Activated CD8-positive, alpha-beta memory T cell treated with anti-CD3 and anti-CD28 coated beads for 4 hours (primary cell): ENCODE measurements around the gene CALB2.
"Not testable (repeated sequence)": the region's sequence is repeated elsewhere in the genome, so short reads cannot be mapped to it uniquely, and the experiment has no call there.

Source experiments
- DNase-seq, 2 donors: peaks; one replicate each; pipeline ENCODE4 v3.0.0-alpha.2; 2020; ENCODE audit warnings: low read depth in 2 of 2

CALB2 gene, protein sequence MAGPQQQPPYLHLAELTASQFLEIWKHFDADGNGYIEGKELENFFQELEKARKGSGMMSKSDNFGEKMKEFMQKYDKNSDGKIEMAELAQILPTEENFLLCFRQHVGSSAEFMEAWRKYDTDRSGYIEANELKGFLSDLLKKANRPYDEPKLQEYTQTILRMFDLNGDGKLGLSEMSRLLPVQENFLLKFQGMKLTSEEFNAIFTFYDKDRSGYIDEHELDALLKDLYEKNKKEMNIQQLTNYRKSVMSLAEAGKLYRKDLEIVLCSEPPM

DNA sequence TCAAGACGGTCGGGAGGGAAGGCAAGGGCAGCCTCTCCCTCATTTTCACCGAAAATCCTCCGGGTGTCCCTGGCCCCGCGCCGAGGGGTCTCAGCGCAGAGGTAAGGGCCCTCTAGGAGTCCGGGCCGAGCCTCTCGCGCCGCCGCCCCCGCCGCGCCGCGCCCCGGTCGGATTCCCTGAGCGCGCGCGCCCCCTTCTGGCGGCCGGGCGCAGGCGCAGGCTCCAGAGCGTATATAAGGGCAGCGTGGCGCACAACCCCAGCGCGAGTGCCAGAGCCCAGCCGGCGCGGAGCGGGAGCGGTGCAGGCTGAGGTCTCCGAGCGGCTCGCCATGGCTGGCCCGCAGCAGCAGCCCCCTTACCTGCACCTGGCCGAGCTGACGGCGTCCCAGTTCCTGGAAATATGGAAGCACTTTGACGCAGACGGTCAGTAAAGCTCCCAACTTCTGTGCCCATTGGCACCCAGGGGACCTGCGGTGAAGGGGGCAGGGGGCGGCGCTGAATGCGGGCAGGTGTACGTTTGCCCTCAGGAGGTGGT lies at the start of gene CALB2:
Gene CALB2 (plus strand): TSS at position 260 of the 535 bp plus-strand sequence. CDS start 70 bp downstream, at position 330.
- DNase-seq, result peak; percentile 3 to 19

DNA sequence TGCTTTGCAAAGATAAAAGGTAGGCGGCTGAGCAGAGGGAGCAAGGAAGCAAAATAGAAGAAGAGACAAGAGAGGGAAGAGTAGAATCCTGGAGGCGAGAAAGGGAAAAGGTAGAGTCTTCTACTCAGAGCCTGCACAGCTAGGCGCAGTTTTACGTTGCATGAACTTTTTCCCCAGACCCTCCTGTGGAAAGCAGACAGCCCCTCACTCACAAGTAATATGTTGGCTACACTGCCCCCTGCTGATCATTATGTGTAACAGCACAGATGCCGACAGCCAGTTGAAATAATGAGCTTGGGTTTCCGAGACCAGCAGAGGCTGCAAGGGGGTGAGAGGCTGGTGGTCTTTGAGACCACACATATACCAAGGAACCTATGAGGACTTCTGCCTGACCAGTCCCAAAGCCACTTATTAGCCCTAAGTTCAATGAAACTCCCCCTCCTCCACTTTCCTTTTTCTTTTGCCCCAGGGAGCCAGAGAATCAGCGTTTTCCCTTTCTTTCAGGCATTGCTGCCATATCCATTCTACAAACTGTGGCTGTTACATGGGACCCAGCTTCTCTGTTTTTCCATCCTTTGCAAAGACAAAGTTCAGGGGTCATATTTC lies 46.9 kb upstream of the CALB2 start:
- no peak for DNase-seq

DNA sequence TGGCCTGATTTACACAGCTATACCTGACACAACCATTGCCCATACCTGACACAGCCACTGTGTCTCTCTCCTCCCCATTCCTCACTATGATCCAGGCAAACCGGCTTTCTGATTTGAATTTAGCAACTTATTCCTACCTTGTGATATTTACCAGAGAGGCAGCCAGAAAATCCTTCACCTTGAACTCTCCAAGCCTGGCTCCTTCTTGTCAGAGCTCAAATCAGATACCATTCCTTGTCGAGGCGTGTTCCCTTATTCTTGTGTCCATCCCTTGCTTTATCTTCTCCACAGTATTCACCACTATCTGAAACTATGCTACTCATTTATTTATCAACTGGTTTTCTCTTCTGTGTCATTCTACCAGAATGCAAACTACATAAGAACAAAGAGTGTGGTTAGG lies 44.9 kb upstream of the CALB2 start:
- DNase-seq, result not testable (repeated sequence)

DNA sequence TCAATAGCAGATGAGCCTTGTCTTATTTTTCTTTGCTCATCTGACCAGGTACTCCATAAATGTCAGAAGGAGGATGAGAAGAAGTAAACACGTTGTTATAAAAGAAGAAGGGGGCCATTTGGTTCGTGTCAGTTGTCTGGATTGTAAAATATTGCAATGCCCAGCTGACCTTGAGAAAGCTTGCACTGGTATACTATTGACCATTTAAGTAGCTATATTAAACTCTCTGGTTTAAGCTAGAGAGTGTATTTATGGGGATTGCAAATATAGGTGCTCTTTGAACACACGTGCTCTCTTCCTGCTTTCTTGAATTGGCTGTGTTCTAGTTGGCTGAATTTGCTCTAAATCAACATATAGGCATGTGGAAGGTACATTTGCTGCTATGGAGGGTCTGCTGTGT lies 43.3 kb upstream of the CALB2 start:
- DNase-seq, result no peak

DNA sequence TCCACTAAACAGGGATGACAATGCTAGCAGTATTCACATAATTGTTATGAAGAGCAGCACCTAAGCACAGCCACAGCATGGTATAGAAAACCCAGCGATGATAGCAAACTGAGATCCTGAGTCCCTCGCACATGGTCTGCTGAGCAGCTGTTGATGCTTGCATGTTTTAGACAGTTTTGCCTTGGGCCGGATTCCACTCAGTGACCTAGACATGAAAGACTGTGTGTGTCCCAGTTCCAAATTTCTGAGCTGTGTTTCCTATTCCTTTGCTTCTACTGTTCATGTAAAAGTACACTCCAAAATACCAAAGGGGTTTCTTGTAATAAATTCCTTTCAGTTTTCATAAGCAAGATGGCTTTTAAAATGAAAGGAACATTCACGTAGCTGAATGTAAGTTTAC lies 38.5 kb upstream of the CALB2 start:
- DNase-seq, result no peak

DNA sequence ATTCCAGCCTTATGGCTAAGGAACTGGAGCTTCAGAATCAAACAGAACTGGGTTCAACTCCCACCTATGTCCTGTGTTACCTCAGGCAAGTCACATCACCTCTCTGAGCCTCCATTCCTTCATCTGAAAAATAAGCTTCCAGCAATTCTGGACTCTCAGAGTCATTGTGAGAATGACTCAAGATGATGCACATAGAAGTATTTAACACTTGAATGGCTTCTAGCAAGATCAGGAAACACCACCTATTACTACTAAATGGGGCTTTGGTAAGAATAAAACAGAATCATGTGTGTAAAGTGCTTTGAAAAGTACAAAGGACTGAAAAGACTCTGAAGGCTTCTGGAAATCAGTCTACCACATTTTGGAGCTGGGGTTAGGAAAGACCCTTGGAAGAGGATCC lies 30.8 kb upstream of the CALB2 start:
- DNase-seq, result no peak

DNA sequence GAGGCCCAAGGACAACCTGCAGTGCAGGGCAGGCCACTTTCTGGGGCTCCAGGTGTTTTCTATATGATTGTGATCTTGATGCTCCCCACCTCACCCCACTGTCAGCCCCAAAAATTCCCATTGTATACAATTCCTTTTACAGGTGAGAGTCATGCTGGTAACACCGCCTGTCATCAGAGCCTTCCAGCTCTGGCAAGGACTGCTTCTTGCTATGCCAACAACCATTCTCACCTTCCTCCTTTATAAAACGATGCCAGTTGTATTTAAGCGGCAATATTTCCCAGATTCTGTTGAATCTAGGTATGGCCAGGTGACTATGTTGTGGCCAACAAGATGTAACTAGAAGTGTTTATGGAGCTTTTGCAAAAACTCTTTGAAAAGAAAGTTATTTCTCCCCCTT lies 30.4 kb upstream of the CALB2 start:
- no peak for DNase-seq

DNA sequence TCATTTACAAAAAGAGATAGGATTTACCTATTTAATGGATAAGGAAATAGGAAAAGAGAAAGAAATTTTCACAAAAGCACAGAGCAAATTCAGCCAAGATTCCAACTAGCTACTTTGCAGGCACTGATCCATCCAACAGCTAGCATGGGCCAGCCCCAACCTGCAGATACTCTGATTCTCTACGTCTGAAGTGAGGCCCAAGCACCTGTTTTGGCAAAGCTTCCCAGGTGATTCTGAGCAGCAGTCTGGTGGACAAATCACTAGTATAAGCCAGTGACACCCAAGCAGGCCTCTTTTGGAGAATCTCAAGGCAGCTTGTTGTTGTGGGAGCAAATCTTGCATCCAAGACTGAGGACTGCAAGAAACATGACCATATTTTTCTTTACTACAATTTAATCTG lies 20.9 kb upstream of the CALB2 start:
- no peak for DNase-seq

DNA sequence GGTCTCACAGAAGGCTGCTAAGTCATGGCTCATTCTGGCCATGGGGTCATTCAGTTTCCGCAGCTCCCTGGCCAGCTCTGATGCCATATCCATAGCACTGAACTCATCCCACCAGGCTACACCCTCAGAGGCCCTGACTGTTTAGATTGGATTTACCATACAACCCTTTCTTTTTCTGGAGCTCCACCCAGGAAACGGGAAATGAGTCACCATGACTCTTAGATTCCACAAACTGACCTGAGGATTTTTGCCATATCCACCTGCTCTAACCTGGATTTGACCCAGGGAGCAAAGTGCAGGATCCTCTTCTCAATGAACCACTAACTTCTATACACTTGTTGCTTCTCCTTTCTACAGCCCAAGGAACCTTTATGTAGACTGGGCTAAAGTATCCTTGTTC lies 20.3 kb upstream of the CALB2 start:
- DNase-seq, result no peak

DNA sequence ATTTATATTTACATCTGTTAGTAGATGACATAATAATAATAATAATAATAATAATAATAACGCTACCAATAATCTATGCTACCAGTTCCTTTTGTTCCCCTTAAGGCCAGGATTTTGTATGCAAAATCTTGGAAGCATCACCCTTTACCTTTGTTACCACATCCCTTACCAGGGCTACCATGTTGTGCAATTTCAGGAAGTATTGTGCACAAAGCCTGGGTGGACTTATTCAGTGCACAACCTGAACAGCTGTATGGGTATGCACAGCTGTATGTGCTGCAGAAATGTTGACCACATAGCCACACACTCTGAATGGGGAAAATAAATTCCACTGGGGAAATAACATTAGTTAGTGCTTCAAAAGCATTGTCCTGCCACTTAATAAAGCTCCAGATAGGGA lies 19.9 kb upstream of the CALB2 start:
- DNase-seq, result no peak

DNA sequence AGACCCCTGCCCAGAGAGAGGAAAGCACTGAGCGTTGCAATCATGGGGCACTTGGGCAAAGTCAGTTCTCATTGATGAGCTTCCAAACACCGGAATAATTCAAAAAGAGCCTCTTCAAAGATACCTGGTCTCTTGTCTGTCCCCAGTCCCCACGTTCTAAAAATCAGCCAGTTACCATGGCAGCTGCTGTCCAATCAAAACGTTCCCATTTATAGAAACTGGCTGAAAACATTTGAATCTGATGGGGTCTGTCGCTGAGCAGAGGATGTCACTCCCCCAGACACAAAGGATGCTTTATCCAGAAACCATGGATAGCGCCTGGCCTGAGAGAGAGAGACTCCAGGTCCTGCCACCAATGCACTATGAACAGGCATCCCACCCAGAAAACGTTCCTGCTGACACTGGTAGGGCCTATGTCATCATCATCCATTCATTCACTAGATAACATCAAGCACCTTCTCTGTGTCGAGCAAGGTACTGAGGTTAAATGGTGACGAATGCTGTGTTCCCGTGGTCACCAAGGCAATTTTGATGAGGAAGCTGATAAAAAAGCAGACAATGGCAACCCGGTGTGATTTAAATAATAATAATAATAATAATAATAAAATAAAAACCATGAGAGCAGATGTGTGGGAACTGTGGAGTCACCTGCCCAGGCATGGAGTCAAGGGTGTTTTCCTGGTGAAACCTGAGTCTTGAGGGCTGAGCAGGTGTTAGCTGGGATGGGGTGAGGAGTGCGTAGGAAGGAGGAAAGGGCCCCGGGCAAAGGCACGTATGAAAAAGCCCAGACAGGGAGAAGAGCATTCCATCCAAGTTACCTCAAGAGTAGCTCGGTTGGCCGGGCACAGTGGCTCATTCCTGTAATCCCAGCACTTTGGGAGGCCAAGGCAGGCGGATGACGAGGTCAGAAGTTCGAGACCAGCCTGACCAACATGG lies 19.0 kb upstream of the CALB2 start:
- DNase-seq, result no peak

DNA sequence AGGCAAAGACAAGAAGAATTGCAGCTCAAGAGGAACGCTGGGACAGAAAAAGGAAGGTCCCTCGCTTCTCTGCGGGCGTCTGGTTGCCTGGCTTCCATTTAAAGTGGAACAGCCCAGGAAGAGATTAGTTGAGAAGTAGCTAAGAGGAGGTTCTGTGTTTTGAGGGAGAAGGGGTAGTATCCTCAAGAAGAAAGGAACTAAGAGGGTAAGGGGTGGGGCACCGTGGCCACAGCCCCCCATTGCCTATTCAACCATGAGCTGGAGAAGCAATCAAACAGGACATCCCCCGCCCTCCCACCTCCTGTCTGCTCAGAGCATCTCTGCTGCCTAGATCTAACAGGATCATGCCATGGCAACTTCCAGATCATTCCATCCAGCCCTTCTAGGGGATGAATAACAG lies 18.1 kb upstream of the CALB2 start:
- no peak for DNase-seq

DNA sequence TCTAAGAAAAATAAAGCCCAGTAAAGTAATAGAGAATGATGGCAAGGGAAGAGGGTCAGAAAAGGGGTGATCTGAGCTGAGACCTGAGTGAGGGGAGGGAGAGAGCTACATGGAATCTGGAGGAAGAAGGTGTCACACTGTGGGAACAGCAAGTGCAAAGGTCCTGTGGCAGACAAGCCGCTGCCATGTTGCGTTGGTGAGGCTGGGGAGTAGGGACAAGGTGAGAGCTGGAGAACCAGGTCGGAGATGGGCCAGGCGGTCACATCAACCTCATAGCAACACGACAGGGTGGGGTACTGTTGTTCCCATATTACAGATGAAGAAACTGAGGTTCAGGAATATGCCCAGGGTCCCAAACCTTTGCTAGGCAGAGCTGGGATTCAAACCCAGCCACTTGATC lies 16.6 kb upstream of the CALB2 start:
- DNase-seq, result no peak

DNA sequence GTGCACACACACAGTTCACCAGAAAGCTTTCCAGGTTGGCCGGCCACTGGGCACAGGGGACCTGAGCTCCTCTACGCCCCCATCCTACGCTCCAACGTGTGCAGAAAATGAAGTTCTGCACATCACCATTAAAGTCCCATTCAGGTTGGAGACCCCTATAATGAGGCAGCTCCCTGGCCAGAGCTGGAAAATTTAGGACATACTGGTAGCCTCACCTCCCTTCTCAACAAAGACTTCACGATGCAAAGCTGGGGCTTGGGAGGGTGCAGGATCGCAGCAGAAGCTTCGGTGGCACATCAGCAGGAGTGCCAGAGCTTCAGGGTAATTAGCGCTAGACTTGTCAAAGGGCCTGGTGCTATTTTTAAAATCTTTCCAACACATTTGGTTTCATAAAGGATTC lies 15.4 kb upstream of the CALB2 start:
- no peak for DNase-seq

DNA sequence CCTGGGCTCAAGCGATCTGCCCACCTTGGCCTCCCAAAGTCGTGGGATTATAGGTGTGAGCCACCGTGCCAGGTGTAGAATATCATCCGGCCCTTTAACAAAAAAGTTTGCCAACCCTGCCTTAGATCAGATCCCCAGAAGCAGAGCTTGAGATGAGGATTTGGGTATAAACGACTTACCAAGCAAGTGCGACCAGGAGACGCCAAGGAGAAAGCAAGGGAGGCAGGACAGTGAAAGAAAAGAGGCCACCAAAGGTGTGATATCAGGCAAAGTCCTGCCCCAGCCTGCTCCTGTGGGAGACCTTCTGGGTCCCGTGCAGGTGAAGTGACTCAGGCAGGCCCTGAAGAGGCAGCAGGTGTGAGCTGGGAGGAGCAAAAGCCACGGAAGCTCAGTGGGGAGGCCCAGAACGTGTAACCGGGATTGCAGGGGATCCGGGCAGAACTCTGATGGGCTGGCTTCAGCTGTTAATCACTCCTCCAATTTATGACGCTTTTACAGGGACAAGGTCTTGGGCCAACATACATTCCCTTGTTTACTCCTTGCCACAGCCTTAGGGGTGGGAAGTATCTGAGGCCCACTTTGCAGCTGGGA lies 14.1 kb upstream of the CALB2 start:
- no peak for DNase-seq

DNA sequence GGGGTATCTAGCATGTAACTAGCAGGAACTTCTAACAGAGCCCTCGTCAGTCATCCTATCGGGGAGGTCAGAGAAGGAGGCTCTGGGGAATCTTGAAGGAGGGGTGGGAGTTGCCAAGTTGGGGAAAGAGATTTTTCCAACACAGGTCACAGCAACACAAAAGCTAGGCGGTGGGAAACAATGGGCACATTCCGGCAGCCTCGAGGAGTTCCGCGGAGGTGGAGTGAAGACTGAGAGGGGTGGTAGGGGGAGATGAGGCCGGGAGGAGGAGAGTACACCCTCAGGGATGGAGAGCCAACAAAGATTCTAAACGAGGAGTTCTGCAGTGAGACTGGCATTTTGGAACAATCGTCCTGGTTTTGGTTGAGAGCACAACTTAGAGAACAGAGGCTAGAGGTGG lies 13.5 kb upstream of the CALB2 start:
- DNase-seq, result no peak

DNA sequence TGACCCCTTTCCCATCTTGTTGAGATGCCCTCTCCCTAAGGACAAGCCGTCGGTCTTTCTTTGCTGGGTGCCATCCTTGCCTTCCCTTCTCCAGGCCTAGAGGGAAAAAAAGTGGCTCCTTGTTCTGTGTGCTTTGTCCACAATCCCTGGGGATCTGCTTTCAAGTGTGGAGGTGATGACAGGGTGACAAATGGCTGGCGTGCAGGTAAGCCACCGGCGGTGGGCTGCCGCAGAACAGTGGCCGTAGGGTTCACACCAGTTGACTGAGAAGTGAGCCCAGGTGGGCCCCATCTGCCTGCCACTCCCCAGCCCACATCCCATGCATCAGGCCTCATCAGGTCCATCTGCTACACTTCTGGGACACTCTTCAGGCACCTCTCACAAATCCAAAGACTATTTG lies 11.4 kb upstream of the CALB2 start:
- no peak for DNase-seq

DNA sequence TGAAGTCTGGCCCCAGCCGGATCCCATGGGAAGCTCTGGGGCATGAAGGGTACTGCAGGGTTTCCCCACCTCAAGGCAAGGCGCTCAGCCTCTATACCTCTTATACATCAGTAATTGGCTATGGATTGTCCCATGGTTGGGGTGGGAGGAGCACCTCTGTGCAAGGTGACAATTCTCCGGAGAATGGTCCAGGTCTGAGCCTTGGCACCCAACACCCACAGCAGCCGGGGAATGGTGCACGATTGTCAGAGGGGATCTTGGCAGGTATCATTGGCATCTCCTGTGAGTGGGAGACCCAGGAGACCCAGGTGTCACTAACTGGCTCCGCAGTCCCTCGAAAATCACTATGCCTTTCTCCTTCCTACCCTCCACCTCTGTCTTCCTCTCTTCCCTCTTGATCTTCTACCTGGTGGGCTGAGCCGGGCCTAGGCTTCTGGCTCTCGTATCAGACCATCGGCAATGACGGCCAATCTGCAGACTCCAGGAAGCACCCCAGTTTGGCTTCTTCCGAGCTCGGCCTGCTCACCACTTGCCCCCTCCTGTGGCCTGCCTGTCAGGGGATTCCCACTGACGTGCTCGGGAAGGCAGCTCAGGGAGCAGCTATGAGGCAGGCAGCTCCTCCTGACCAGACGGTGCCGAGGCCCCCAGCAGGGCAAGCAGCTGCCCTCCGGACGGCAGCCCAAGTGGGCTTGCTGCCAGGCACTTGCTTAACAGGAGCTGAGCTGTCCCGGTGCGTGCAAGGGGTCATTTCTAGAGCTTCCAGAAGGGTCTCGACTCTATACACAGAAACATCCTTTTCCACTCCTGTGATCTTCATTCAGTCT lies 10.0 kb upstream of the CALB2 start:
- DNase-seq, result no peak

DNA sequence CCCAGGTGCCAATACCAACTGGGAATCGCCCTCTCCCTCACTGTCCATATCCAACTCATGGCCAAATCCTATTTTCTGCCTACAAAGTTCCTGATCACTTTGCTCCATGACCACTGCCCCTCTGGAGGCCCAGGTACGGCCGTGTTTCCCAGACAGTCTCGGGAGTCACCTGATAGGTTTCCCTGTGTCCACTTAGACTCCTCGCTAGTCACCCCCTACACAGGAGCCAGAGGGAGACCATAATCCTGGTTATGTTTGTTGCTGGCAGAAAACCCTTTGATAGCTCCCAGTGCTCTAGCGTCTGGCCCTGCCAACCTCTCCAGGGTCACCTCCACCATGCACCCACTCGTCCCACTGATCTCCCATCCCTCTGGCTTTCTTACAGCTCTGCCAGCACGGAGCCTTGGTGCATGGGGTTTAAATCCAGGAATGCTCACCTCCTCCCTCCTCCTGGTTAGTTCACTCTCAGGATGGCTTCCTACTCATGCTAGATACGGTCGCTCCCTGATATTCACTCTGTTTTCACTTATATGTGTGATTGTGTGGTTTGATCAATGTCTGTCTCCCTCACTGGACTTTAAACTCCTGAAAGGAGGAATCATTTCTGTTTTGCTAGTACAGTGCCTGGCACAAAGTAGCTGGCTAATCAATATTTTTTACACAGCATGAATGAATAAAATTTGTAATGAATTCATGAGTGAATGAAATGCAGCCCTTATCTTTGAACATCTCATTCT lies 7.5 kb upstream of the CALB2 start:
- no peak for DNase-seq

DNA sequence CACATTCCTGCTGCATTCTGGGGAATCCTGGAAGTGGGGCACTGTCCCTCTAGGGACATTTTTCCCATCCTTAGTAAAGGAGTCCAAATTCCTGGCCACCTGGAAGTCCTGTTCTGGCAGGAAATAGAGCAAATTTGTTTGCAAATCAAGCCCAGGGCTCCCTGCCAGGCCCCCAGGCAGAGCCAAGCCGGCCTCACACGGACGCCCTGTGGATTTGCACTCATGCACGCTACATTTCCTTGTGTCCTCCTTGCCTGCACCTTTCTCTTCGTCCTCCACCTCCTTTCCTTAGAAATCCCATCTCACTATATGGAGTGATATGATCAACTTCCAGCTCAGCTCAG lies 7.0 kb upstream of the CALB2 start:
- DNase-seq, result no peak

DNA sequence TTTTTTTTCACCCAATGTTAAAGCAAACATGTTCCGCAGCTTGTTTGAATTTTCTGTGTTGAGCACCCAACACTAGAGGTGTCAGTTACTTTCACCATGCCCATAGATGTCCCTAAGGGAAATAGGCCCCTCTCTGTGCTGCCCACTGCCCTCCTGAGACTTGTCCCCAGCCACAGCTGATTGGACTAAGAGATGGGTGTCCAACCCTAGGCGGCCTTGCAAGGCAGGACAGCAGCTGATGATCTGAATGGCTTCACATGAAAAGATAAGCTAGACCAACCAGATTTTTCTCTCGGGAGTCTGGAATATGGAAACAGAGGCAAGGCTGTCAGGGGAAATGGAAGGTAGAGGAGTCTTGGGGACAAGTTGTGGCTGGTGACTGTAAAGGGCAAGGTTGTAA lies 6.1 kb upstream of the CALB2 start:
- DNase-seq, result no peak
